Measurements from ENCODE around the gene OSBPL9. TPM values are rescaled to one million over a fixed set of nuclear protein-coding genes. Genes with fewer than 3 reads are reported as not detected.

OSBPL9 gene
- total and polyA plus RNA-seq, 10 of the 15 experiments (the other 5 are each of a cell fraction or from before 2014, with no cell fraction given): 25.9 to 156 (median 108) TPM

DNA sequence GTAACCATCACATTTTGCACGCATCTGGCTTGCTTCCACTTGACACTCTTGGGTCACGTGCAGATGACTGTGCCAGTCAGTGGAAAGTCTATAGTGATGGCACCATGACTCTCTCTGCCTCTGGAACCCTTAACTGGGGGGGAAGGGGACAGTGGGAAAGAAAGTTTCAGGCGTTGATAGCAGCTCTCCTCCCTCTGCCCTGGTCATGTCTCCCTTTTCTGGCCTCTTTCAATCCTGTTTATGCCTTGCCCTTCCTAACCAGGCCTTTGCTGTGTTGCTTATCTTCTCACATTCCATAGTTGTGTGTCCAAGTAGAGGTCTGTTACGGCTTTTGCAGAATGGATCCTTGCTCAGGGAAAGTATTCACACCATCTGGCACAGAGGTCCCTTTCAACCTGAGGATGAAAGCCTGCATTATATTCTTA, 168.1 kb downstream of the OSBPL9 start:
- no peaks in the 10 kb centered on the region for H3K9me3 ChIP-seq (replicated peaks; ENCODE audit: control insufficient read depth, insufficient read depth, low read length)
- TF ChIP-seq PML (IDR thresholded peaks at IDR 0.05; ENCODE audit: low read length) (no peak), ZNF622 (IDR thresholded peaks at IDR 0.05) (no peak), ATF7 (IDR thresholded peaks at IDR 0.05; ENCODE audit: low read depth) (no peak), TCF7 (IDR thresholded peaks at IDR 0.05; ENCODE audit: borderline replicate concordance) (no peak), RBBP5 (conservative IDR thresholded peaks at IDR 0.05) (no peak), EED (IDR thresholded peaks at IDR 0.05; ENCODE audit: low read depth) (no peak), TCF12 (IDR thresholded peaks at IDR 0.05; ENCODE audit: low read depth, low read length) (no peak), CHD4 (IDR thresholded peaks at IDR 0.05) (no peak)
- TF ChIP-seq, protein P1, sequence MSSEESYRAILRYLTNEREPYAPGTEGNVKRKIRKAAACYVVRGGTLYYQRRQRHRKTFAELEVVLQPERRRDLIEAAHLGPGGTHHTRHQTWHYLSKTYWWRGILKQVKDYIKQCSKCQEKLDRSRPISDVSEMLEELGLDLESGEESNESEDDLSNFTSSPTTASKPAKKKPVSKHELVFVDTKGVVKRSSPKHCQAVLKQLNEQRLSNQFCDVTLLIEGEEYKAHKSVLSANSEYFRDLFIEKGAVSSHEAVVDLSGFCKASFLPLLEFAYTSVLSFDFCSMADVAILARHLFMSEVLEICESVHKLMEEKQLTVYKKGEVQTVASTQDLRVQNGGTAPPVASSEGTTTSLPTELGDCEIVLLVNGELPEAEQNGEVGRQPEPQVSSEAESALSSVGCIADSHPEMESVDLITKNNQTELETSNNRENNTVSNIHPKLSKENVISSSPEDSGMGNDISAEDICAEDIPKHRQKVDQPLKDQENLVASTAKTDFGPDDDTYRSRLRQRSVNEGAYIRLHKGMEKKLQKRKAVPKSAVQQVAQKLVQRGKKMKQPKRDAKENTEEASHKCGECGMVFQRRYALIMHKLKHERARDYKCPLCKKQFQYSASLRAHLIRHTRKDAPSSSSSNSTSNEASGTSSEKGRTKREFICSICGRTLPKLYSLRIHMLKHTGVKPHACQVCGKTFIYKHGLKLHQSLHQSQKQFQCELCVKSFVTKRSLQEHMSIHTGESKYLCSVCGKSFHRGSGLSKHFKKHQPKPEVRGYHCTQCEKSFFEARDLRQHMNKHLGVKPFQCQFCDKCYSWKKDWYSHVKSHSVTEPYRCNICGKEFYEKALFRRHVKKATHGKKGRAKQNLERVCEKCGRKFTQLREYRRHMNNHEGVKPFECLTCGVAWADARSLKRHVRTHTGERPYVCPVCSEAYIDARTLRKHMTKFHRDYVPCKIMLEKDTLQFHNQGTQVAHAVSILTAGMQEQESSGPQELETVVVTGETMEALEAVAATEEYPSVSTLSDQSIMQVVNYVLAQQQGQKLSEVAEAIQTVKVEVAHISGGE (CRISPR knock-in tag; IDR thresholded peaks at IDR 0.05): no peak
- TF ChIP-seq, protein P2, sequence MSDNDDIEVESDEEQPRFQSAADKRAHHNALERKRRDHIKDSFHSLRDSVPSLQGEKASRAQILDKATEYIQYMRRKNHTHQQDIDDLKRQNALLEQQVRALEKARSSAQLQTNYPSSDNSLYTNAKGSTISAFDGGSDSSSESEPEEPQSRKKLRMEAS (IDR thresholded peaks at IDR 0.05; ENCODE audit: low read depth, low read length): no peak
- TF ChIP-seq, protein P3, sequence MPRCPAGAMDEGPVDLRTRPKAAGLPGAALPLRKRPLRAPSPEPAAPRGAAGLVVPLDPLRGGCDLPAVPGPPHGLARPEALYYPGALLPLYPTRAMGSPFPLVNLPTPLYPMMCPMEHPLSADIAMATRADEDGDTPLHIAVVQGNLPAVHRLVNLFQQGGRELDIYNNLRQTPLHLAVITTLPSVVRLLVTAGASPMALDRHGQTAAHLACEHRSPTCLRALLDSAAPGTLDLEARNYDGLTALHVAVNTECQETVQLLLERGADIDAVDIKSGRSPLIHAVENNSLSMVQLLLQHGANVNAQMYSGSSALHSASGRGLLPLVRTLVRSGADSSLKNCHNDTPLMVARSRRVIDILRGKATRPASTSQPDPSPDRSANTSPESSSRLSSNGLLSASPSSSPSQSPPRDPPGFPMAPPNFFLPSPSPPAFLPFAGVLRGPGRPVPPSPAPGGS (IDR thresholded peaks at IDR 0.05; ENCODE audit: borderline replicate concordance, insufficient read depth, low read depth, low read length, poor library complexity, severe bottlenecking): no peak
- H2AFZ ChIP-seq (ENCODE audit: control insufficient read depth, low read depth, low read length): no peak overlapping the region
- no peaks in the 10 kb centered on the region for H3K4me1 ChIP-seq (ENCODE audit: control insufficient read depth, insufficient read depth, low read length)
- in situ Hi-C loops (cut with MboI): no loop called here
- no peak for FAIRE-seq
- BruUV-seq (replicated peaks): no TSS peak
- H3K36me3 ChIP-seq (ENCODE audit: control insufficient read depth in 2 of 2, insufficient read depth in 2 of 2, low read length in 1 of 2): peaks cover 18 to 45% of the 10 kb centered on the region in 2 experiments
- H3K27ac ChIP-seq (ENCODE audit: control insufficient read depth, insufficient read depth): no peak overlapping the region
- 59% methylated on average over 4 of the region's 4 CpGs for WGBS (ENCODE audit: insufficient coverage, insufficient replicate concordance, low lambda C conversion rate, missing lambda C conversion rate)
- intact Hi-C loops (cut with micrococcal nuclease; ENCODE audit: unreplicated experiment): no loop called here
- CTCF ChIA-PET: interaction anchor here (1.2 kb wide), 1 partner anchor 16 kb away, joined by 3 read pairs; no protein-coding TSS in a partner anchor
- no peaks in the 10 kb centered on the region for H4K20me1 ChIP-seq (ENCODE audit: control insufficient read depth, insufficient read depth)
- no peak overlapping the region for H3K4me2 ChIP-seq (ENCODE audit: control insufficient read depth, insufficient read depth)
- no peak for DNase-seq (ENCODE audit: low read depth, low spot score)
- SMC1A ChIA-PET (ENCODE audit: uncharacterized antibody, unreplicated experiment): interaction anchor here (0.9 to 2.3 kb wide), 4 partner anchors 9 to 211 kb away, joined by 3 to 6 read pairs (median 3); no protein-coding TSS in a partner anchor
- POLR2A ChIA-PET: no interaction called here
- no peak overlapping the region for H3K9ac ChIP-seq (ENCODE audit: control insufficient read depth, insufficient read depth, low read length)
- no peaks in the 10 kb centered on the region for H3K79me2 ChIP-seq (ENCODE audit: control insufficient read depth, insufficient read depth, low read length)
- RAD21 ChIA-PET (ENCODE audit: unreplicated experiment): no interaction called here
- no peak for ATAC-seq
- H3K27me3 ChIP-seq (replicated peaks in 1 of 2; ENCODE audit: control insufficient read depth in 2 of 2, insufficient read depth in 2 of 2, low read length in 1 of 2): no peaks in the 10 kb centered on the region
- no peak overlapping the region for H3K4me3 ChIP-seq
